ENCODE results near the gene POU6F2.
"Not testable (repeated sequence)": the region's sequence is repeated elsewhere in the genome, so short reads cannot be mapped to it uniquely, and the experiment has no call there.

POU6F2 gene

DNA sequence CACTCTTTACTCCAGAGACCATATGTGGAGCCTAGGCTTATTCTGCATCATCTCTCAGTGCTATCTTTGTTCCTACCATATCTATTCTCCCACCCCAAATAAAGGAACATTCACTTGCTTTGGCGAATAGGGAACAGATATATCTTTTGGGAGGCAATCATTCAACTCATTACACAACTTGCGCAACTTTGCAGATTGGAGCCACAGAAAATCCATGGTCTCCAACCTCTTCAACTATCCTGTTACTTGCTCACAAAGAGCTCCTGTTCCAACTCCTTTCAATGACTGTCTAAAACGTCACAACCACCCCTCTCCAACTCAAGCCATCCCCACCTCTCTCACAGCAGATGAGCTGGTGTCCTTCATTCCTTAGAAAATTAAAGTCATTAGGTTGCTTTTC is 203.7 kb downstream of the POU6F2 start:
- in situ Hi-C loops (cut with HindIII; ENCODE audit: low sequenced_read_pairs): loop anchor here (5.0 kb wide), 1 partner anchor 71 kb away; no protein-coding TSS in a partner anchor

DNA sequence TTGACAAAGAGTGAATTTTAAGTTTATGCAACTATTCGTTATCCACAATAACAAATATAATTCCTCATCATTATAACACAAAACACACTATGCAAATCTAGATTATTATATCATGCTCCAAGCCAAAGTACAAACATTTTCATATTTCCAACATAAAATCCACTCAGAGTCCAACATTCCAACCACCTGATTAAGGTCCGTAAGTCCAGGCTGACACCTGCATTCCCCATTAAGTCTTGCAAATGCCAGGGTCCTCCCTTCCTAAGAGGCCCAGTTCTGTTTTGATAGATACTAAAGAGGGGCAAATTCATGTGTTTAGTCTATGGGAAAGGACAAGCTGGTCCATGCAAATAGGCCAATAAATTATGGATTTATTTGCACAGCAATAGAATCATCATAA is 206.1 kb downstream of the POU6F2 start:
- in situ Hi-C loops (cut with HindIII; ENCODE audit: low sequenced_read_pairs): loop anchor here (5.0 kb wide), 1 partner anchor 69 kb away; no protein-coding TSS in a partner anchor

DNA sequence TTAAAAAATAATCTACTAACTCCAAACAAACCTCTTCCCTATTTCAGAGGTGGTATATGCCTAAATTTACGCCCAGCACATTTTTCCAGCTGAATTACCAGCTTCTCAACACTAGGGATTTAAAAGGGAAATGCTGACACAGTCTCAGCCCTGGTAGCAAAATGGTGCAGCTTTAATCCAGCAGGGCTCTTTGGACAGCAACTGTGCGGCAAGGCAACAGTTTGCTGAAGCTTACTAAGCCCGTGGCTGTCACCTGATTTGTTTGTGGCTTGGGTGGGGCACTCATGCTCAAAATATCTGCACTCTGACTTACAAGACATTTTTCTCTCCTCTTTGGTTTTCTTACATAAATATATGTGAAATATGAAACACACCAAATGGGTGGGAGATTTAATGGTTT is 206.7 kb downstream of the POU6F2 start:
- in situ Hi-C loops (cut with HindIII; ENCODE audit: low sequenced_read_pairs): loop anchor here (5.0 kb wide), 1 partner anchor 68 kb away; no protein-coding TSS in a partner anchor

DNA sequence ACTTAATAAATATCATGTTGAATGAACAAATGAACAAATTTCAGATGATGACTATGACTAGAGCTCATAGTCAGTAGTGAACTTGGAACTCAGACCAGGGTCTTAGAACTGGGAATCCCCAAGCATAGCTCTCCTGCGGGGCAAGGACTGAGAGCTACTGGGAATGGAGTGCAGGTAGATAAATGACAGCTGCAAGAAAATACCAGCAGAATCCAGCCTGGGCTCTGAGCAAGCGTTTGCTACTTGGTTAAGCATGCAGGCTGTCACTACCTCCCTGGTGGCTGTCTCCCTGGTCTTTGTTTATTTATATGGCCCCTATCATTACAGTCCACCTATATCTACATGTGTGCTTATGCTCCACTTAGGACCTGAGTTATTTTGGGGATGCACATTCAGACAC is 208.4 kb downstream of the POU6F2 start:
- in situ Hi-C loops (cut with HindIII; ENCODE audit: low sequenced_read_pairs): no loop called here

DNA sequence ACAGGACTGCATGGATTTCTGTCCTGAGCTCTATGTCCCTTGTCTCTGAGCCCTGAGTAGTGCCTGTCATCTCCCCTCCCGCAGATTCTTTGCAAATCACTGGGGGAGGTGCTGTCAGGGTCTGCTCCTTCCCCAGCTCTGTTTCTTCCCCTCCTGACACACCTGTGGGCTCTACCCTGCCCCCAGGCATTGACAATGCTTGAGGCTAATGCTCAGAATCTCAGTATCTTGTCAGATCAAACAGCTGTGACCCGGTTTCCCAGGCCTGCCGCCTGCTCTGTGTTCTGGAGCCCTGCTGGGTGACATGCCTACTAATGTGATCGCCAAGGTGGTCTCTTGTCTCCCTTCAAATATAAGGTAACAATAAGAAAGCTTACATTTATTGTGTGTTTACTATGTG is 209.0 kb downstream of the POU6F2 start:
- in situ Hi-C loops (cut with HindIII; ENCODE audit: low sequenced_read_pairs): no loop called here

DNA sequence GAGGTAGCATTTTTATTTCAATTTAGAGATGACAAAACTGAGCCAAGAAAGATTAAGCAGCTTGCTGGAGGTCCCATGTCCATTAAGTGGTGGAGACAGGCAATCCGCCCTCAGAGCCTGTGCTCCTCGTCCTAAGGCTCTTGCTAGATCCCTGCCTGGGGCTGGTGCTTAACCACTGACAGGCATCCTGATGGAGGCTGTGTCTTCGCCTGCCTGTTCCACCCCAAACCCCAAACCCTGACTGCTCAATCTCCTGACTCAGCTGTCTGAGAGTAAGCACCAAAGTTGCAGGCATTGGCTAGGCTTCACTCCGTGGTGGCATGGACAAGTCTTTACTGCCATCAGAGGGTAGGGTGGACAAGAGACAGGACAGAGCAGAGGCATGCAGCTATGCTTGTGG is 209.4 kb downstream of the POU6F2 start:
- in situ Hi-C loops (cut with HindIII; ENCODE audit: low sequenced_read_pairs): no loop called here

DNA sequence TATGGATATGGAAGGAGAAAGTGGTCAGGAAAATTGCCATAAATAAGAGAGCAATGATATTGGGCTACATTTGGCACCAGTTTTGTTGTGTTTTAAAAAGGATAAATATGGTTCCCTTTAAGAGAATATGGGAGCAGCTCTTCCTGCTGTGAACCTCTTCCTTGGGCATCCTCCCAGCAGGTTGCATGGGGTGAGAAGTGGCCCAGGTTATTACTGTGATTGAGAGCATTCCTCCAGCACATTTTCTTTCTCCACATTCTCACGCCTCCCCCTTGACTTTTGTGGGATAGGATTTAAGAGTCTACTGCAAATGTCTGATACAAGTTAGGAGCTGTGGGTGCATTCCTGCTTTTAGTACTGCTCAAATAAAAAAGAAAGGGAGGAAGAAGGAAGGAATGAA is 214.8 kb downstream of the POU6F2 start:
- in situ Hi-C loops (cut with HindIII; ENCODE audit: low sequenced_read_pairs): no loop called here

DNA sequence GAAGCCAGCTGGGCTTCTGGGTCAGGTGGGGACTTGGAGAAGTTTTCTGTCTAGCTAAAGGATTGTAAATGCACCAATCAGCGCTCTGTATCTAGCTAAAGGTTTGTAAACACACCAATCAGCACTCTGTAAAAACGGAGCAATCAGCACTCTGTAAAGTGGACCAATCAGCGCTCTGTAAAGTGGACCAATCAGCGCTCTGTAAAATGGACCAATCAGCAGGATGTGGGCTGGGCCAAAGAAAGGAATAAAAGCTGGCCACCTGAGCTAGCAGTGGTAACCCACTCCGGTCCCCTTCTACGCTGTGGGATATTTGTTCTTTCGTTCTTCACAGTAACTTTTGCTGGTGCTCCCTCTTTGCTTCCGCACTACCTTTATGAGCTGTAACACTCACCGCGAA is 216.7 kb downstream of the POU6F2 start:
- in situ Hi-C loops (cut with HindIII; ENCODE audit: low sequenced_read_pairs): not testable (repeated sequence)

DNA sequence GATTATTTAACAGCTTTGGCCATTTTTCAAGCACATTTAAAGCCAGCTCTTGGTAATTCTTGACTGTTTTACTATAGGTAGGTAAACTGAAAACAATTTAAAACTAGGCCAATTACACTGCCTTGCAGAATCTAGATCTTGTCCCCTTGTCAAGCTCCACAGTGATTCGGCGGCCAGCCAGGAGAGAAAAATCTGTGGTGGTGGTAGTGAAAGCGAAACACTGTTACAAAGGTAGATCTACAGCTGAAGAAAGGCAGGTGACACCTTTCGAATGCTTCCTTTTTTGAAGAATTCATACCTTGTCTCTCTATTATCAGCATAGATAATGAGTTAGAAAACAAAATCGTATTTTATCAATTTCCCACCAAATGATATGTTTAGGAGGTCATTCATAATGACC is 218.3 kb downstream of the POU6F2 start:
- in situ Hi-C loops (cut with HindIII; ENCODE audit: low sequenced_read_pairs): no loop called here

DNA sequence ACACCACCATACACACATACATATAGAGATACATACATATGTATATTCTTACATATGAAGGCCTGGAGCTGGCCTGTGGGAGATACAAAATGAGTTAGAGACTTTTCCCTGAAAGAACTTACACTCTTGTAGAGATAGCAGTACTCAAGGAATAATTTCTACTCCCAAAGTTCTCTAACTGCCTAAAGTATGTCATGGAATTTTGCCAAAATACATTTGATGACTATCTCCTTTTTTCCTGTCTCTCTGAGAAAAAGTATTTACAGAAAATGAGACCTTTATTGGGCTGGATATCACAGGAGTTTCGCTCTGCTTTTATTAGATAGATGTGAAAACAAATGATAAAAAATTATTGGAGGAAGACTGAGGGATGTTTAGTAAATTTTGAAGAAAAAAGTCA is 220.1 kb downstream of the POU6F2 start:
- in situ Hi-C loops (cut with HindIII; ENCODE audit: low sequenced_read_pairs): no loop called here

DNA sequence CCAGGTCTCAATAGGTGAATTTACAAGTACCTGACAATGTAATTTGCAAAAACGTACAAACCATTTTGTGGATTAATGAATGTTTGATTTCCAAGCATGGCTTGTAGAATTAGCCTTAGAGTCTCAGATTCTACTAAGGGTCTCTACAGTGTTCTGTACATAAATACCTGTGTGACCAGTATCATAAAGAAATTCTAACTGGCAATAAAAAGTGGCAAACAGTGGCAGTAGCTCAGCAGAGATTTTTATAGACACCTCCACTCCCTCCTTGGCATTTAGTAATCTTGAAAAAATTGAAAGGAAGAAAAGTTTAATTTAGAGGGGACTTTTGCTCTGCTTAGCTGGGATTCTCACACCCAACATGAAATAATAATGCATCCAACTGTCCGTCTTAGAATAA is 220.8 kb downstream of the POU6F2 start:
- in situ Hi-C loops (cut with HindIII; ENCODE audit: low sequenced_read_pairs): no loop called here

DNA sequence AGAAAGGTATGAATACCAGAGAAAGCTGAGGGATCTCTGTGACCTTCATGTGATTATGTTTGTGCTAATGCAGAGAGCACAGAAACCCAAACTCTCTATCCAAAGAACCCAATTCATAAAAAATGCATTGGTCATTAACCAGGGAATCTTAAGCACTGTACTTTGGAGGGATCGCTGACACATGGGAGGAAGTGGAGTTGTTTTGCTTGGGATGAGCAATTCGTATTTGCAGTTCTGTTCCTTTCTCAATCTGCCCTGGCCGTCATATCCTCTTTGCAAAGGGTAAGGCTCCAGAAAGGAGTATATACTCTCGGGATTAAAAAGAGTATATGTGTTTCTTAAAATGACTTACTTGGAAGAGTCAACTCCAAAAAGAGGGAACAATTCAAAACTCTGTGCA is 221.3 kb downstream of the POU6F2 start:
- in situ Hi-C loops (cut with HindIII; ENCODE audit: low sequenced_read_pairs): no loop called here

DNA sequence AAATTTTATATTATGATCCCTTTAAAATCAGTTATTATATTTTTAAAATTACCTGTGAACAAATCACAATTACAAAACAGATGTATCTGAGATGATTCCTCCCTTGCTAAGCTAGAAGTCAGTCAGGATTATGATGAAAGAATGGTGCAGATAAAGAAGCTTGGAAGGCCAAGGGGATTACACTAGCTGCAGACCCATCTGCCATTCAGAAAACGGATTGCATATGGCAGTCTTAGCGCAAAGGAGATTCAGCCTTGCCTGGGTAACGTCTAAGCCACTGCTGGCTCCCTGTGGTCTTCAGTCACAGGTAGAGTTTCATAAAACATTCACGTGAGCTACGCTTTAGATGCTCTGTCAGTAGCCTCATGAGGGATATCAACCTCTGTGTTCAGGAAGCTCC is 222.2 kb downstream of the POU6F2 start:
- in situ Hi-C loops (cut with HindIII; ENCODE audit: low sequenced_read_pairs): loop anchor here (10.0 kb wide), 1 partner anchor 65 kb away; no protein-coding TSS in a partner anchor

DNA sequence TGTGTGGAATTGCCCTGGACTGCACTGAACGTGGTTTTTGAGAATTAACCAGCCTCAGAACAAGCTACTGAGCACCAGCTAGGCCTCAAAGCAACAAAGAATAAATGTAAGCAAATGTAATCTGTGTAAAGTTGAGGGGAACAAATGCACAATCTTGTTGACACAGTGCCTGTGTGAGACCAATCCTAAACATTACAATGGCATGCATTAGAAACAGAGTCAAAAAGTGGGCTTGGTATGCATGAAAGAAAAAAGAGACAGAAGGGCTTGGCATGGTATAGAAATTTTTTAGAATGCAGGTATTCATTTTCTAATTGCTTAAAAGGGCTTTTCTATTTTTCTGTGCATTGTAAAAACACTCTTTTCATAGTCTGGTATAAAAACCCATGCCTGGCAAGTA is 224.3 kb downstream of the POU6F2 start:
- in situ Hi-C loops (cut with HindIII; ENCODE audit: low sequenced_read_pairs): loop anchor here (10.0 kb wide), 1 partner anchor 67 kb away; no protein-coding TSS in a partner anchor

DNA sequence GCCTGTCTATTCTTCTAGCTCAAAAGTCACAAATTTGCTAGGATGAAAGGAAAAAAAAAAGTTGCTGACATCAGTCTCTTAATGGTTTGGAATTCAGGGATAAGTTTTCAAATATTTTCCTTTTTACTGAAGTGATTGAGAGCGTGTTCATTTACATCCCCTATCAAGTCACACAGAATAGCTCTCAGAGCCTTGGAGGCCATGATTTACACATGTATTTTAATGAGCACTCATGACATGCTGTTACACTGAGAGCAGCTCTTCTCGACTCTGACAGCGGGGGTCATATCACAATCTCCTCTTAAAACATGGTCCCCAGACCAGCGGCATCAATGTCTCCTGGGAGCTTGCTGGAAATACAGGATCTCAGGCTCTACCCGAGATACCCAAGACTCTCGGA is 232.7 kb downstream of the POU6F2 start:
- in situ Hi-C loops (cut with HindIII; ENCODE audit: low sequenced_read_pairs): no loop called here

DNA sequence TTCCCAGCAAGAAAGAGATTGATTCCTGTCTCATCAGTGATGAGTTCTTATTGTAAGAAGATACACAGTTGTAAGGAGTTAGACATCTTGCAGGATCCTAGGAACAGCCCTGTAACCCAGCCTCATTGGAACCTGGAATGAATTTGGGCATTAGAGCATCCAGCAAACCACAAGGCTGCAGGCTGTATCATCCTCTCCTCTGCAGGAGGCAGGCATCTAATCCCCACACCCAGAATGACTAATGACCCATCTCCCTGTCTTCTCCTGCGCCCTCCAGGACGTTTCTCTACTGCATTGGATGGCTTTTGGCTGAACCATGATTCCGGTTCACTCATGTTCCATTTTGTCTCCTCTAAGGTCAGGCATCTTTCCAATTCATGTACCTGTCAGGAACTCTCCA is 233.9 kb downstream of the POU6F2 start:
- in situ Hi-C loops (cut with HindIII; ENCODE audit: low sequenced_read_pairs): no loop called here

DNA sequence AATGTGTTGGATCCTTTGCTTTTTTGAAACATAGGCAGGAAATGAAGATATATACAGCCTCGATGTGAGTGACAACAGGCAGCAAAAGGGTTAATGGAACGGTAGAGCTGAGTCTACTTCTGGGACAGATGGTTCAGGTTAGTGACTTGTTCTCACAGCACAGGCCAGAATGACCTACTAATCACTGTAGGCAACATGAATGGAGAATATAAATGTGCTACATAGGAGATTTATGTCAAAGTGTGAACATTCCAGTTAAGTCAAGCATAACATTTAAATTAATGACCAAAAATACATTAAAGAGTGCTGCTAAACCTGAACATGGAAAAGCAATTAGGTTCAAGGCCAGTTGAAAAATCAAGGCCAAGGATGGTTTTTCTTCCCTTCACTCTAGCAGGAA is 235.2 kb downstream of the POU6F2 start:
- in situ Hi-C loops (cut with HindIII; ENCODE audit: low sequenced_read_pairs): no loop called here

DNA sequence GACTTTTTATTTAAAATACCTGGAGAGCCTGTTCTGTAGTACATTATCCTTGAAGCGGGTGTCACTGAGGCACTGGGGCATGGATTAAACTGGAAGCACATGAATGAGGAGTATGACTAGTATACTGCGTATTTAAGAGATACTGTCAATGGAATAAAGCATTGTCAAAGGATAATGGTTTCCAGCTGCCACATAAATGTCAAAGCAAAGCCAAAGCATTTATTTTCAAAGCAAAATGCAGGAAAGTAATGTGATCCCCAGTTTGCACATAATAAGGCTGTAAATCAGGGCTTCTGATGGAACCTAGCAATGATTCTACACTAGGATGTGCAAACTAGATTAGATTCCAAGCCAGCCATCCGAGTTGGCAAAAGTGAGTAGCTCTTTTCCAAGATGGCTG is 240.1 kb downstream of the POU6F2 start:
- in situ Hi-C loops (cut with HindIII; ENCODE audit: low sequenced_read_pairs): no loop called here

DNA sequence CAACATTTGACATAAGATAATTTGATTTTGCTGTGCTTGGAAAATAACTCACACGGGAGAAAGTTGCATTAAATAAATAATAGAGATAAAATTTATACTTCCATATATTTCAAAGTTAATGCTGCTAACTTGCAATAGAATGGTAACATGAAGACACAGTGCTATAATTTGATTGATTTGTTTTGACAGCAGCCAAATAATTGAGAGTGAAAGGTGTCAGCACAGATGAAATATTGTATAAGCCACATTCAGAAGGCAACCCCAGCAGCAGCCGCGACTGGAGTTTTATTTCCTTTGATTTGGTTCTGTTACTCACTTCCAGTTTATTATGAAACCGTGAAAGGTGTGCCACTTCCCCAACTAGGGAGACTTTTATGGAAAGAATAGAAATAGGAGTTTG is 242.2 kb downstream of the POU6F2 start:
- in situ Hi-C loops (cut with HindIII; ENCODE audit: low sequenced_read_pairs): no loop called here

DNA sequence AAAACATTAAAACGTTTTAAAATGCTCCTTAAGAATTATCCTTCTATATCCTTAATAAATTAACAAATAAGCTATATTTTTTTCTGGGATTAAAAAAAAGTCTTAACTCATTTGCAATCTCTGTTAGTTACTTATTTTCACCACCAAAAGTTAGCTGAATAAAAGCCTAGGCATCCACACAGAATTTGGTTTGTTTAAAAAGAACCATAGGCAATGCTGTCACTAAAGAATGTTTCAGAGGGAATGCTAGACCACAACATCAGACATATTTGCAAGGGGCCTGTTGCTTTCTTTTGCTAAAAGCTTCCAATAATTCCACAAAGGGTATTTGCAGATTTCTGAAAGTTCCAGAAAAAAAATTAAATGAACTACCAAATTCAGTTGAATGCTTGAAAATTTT is 244.2 kb downstream of the POU6F2 start:
- in situ Hi-C loops (cut with HindIII; ENCODE audit: low sequenced_read_pairs): no loop called here

DNA sequence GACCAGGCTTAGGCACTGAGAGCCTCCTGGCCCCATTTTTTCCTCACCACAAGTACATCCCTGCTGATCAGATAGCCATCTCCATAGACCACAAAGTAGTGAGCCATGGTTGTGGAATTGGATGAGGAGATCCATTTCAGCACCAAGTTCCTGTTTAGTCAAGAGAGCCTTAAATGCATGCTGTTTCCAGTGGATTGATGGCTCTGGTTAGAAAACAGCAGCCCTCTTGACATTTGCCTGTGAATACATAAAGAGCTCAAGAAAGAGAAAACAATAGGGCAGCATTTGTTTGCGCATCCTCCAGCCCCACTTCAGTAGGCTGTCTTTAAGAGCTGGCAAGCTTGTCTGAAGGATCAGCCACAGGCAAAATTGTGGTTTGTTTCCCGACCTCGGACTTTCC is 251.2 kb downstream of the POU6F2 start:
- in situ Hi-C loops (cut with HindIII; ENCODE audit: low sequenced_read_pairs): no loop called here

DNA sequence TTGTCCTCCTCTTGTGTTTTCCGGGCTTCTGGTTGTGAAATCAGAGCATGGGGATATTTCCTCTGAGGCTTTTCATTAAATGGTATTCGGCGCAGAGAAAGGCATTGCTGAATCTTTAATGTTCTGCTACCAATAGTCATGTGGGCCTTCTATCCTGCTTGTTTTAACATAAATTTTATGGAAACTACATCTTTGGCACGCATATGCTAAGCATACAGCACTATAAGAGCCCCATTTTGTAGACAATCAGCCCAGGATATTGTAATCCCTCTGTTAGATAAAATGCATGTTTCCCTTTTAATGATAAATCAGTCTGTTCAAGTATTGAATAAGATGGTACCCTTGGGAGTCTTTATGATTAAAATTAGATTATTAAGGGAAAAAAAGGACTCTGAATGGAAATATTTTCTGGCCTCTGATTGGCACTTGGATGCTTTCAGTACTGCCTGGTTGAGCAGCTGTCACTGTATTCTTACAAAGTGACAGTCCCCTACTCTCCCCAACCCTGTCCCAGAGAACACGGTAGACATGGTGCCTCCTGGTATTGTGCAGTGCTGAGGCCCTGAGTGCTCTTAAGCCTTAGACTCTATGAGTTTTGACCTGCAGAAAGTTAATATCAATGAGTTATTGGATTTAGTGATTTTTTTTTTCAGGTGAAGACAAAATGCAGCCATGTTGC is 256.3 kb downstream of the POU6F2 start:
- in situ Hi-C loops (cut with HindIII; ENCODE audit: low sequenced_read_pairs): no loop called here

DNA sequence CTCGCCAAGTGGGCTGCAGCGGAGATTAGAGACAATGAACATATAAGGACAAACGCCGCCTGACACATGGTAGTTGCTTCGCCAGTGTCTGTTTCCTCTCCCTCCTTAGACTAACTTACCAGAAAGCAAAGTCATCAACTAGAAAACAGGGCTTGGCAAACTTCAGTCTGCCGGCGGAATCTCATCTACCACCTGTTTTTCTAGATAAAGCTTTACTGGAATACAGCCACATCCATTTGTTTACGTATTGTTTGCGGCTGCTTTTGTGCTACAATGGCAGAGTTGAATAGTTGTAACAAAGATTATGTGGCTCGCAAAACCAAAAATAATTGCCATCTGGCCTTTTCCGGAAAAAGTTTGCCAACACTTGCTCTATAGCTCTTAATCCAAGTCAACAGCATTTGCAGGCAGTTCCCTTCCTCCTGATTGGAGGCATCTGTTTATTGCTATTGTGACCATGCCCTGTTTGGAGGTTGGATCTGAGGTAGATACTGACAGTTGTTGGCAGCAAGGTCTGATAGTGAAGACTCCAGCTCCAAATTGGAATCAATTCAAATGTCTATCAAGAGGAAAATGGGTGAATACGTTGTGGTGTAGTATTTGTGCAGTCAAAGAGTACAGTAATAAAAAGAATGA is 260.6 kb downstream of the POU6F2 start:
- in situ Hi-C loops (cut with HindIII; ENCODE audit: low sequenced_read_pairs): no loop called here
